Epithelial cell of proximal tubule (primary cell): ENCODE results near the gene DSTN. TPM values are rescaled to one million over a fixed set of nuclear protein-coding genes. Genes with fewer than 3 reads are reported as not detected.

ENCODE experiments used
- DNase-seq: peaks from one replicate; pipeline ENCODE4 v3.0.0-alpha.2; 2011; ENCODE audit warnings: low read depth
- H3K4me3 ChIP-seq: 2 replicates; pipeline ENCODE4 v1.5.1; 2011; ENCODE audit warnings: low read depth, mild to moderate bottlenecking, low read length
- total RNA-seq: library from RNA; depleted of rRNA; stranded (reverse); fragments of >200 nt; gene quantifications from 2 replicates; pipeline ENCODE4 v1.2.3, GENCODE V29; 2015
- TF ChIP-seq, protein P1 (sequence below): conservative IDR thresholded peaks from 2 replicates; pipeline ENCODE4 v1.5.1; 2012; ENCODE audit warnings: low read depth, mild to moderate bottlenecking, low read length

DSTN gene
- total RNA-seq, 1 donor from 2014 or later = 317 TPM

DNA sequence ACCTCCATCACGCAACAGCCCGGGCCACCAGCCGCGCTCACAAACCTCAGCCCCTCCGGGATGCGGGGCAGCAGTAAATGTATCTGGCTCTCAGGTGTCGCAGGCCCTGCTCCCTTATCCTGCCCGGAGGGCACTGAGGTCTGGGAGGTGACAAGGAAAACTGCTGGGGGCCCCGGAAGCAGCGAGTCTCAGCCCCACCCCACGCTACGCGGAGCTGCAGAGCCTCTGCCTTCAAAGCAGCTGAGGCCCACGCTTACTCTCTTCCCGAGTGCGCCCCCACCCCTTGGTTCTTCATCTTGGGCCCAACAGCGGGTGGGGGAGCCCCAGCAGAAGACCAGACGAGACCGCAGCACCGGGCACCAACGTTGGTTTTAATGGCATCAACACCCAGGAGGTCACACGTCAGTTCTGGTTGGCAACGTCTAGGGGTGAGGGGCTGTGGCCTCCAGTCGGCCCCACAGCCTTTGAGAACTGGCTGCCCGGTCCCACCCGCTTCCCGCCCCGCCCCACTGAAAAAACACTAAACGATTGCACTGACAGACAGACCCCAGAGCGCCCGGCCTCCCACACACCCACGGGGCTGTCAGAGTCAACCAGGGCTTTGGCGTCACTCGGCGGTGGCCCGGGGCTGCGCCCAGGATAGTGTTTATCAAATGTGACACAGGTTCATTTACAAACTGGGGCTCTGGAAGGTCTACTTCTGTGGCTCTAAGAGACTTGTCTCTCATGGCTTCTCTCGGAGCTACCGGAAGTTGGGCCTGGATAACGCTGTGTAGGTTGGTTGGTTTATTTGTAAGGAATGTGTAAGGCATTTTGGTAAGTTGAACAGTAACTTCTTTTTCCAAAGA is 43.7 kb downstream of the DSTN start:
- TF ChIP-seq, protein P1, sequence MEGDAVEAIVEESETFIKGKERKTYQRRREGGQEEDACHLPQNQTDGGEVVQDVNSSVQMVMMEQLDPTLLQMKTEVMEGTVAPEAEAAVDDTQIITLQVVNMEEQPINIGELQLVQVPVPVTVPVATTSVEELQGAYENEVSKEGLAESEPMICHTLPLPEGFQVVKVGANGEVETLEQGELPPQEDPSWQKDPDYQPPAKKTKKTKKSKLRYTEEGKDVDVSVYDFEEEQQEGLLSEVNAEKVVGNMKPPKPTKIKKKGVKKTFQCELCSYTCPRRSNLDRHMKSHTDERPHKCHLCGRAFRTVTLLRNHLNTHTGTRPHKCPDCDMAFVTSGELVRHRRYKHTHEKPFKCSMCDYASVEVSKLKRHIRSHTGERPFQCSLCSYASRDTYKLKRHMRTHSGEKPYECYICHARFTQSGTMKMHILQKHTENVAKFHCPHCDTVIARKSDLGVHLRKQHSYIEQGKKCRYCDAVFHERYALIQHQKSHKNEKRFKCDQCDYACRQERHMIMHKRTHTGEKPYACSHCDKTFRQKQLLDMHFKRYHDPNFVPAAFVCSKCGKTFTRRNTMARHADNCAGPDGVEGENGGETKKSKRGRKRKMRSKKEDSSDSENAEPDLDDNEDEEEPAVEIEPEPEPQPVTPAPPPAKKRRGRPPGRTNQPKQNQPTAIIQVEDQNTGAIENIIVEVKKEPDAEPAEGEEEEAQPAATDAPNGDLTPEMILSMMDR = no peak

DNA sequence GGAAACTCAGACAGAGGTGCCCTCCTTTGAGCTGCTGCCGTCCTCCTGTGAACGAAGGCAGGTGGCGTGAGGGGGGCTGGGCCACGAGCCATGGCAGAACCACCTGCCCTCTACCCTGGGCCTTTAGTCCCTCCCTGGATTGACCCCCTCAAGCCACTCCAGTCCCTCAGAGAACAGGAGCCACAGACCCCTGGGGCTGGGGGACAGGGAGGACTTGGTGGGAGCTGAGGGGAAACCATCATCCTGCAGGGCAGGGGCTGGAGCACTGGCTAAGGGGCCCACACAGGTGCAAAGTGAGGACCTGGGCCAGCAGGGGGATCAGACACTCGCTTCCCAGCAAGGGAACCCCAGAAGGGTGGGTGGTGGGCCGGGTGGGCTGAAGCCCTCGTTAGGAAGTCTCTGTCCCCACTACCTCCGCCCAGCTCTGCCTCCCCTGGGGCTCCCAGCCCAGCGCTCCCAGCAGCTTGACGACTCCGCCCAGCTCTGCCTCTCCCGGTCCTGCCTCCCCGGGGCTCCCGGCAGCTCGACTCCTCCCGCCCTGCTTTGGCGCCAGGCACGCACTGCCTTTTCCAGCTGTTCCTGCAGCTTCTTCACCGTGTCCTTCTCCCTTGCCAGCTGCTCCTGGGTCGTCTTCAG is 44.4 kb downstream of the DSTN start:
- DNase-seq = no peak
- H3K4me3 ChIP-seq = no peak overlapping the region
- TF ChIP-seq, protein P1 = no peak

More for the DNA sequence above, 43.7 kb downstream of the DSTN start:
- no peak overlapping the region for H3K4me3 ChIP-seq
- no peak for DNase-seq

DNA sequence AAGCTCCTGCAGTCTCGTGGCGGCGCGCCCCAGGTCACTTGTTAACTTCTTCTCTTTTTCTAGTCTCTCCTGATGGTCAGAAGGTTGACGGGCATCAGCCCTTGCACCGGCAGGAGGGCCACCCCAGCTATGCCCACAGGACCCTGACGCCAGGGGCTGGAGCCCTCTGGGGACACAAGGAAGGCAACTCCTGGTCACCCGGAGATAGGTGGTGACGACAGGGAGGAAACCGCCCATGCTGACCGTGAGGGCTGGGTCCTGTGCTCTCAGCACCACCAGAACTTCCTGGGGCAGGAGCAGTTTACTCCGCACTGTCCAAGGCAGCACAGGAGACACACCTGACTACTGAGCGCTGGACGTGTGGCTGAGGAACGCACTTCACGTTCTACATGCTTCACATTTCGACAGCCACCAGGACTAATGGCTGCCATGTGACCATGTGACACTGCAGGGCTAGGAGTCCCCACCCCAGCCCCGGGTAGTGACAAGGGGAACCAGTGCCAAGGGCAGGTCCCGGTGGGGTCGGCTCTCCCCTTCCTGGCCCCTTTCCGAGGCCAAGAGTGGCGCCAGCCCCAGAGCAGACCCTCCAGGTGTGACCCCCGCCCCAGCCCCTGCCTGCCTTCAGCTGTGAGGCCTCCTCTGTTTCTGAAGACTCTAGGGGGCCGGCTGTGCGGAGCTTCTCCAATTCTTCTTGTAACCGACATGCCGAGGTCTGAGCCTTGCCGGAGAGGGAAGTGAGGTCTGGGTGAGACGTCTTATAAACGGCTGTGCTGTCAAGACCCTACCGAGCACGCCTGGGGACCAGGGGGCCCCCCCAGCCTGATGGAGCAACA is 45.2 kb downstream of the DSTN start:
- no peak overlapping the region for H3K4me3 ChIP-seq
- TF ChIP-seq, protein P1 = no peak
- no peak for DNase-seq

DNA sequence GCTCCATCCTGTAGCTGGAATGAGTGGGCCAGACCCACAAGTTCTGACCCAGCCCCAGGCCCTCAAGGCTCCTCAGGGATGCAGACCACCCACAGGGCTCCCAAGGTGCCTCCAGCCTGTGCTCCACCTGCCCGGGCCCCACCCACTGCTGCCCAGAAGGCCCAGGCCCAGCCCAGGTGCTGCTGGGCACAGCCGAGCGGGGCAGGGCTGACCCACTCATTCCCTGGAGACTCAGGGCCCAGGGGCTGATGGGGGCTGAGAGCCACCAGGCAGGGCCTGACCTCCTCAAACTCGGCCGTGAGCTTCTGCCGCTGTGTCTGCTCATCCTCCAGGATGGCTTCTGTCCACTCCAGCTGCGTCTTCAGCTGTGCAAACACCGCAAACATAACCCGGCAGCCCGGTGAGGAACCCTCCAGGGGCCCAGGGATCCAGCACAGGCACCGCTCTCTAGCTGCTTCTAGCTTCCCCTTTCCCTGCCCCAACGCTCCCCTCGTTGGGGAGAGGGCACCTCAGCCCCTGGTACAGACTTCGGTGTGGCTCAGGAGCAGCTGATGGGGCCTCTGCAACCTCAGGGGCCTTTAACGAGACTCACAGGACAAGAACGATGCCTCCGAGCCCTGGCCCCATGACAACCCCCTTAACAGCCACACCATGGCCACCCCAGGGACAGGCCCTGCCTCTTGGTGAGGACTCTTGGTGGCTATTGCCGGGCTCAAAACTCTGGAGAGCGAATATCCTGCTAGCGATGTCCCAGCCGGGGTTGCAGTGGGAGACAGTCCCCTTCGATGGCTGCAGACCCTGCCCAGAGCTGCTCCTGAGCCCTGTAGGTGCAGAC is 46.0 kb downstream of the DSTN start:
- H3K4me3 ChIP-seq = no peak overlapping the region
- TF ChIP-seq, protein P1 = no peak
- no peak for DNase-seq

DNA sequence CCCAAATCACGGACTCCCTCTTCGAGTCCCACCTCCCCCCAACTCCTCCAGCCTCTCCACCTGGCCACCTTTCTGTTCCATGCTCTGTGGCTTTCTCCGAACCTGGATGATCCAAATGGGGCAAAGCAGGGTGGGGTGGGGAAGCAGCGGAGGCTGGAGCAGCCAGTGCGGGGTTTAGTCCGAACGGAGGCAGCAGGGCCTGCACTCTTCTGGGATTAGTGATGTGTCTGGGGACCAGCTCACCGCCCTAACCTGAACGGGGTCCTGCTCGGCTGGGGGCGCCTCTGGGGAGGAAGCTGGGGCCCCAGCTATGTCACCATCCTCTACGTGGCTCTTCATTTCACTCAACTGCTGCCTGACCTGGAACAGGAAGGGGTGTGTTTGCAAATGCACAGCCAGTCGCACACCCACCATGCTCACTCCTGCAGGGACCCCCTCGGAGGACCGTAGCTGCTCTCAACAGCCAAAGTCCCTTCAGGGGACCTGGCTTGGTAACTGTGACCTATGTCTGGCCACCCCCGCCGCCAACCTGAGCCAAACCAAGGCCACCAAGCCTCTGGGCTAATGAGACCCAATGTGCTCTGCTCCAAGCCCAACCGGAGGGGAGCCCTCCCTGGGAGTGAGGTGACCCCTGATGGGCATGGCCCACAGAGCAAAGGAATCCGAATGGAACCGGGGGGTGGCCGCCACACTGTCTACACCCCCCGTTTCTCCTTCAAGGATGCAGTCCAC is 46.8 kb downstream of the DSTN start:
- no peak overlapping the region for H3K4me3 ChIP-seq
- TF ChIP-seq, protein P1 = no peak
- DNase-seq = no peak
